Right atrium auricular region (tissue), 2 donors: Measurements from ENCODE around the gene ANK2. TPM values are rescaled to one million over a fixed set of nuclear protein-coding genes. Genes with fewer than 3 reads are reported as not detected.

Experiments used
- DNase-seq: peaks from one replicate; pipeline ENCODE4 v3.0.0-alpha.2; 2019; ENCODE audit warnings: low spot score
- H3K27ac ChIP-seq, 2 donors: fragments of 200-600 bp; sonication (generic); 1 replicate in 1 of 2; 2 replicates in 1 of 2; pipeline ENCODE4 v1.5.1; 2016 to 2019
- H3K27me3 ChIP-seq, 2 donors: fragments of 200-600 bp; sonication (generic); one replicate each; pipeline versions ENCODE4 v1.5.1 to v1.6.0; 2017 to 2019
- H3K36me3 ChIP-seq: fragments of 200-600 bp; sonication (generic); one replicate; pipeline ENCODE4 v1.5.1; 2016
- H3K4me1 ChIP-seq, 2 donors: fragments of 200-600 bp; sonication (generic); one replicate each; pipeline versions ENCODE4 v1.5.1 to v1.6.0; 2017 to 2019
- H3K4me3 ChIP-seq, 2 donors: fragments of 200-600 bp; sonication (generic); 1 replicate in 1 of 2; 2 replicates in 1 of 2; pipeline ENCODE4 v1.5.1; 2017 to 2019; ENCODE audit warnings: mild to moderate bottlenecking in 1 of 2, moderate library complexity in 1 of 2
- H3K9me3 ChIP-seq, 2 donors: fragments of 200-600 bp; sonication (generic); one replicate each; pipeline ENCODE4 v1.5.1; 2019
- total RNA-seq, 2 donors: library from RNA; depleted of rRNA; stranded (reverse); fragments of >200 nt; gene quantifications; one replicate each; pipeline ENCODE4 v1.1.0, GENCODE V29; 2016
- TF ChIP-seq, protein P1 (sequence below), 2 donors: fragments of 200-600 bp; sonication (generic); IDR thresholded peaks; one replicate each; pipeline ENCODE4 v1.5.1; 2019; ENCODE audit warnings: antibody characterized with exemption in 2 of 2

ANK2 gene
- total RNA-seq, 2 donors from 2014 or later = 169 to 332 TPM

DNA sequence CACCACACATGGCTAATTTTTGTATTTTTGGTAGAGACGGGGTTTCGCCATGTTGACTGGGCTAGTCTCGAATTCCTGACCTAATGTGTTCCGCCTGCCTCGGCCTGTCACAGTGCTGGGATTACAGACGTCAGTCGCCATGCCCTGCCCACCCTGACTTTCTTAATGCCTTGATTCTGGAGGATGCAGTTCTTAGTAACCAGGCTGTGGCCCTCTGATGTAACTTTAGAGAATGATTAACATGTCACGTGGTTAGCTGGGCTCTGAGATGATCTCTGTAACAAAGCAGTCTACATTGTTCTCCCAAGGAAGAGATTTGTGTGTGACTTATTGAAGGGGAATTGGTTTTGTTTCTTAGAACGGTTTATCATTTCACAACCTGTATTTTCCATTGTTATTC, 30.6 kb downstream of the ANK2 start:
- Histone ChIP-seq H3K9me3 (no peaks in the 10 kb centered on the region), H3K27ac (no peak overlapping the region), H3K36me3 (no peaks in the 10 kb centered on the region), H3K4me1 (no peaks in the 10 kb centered on the region), H3K4me3 (no peak overlapping the region), H3K27me3 (no peaks in the 10 kb centered on the region)
- no peak for DNase-seq
- TF ChIP-seq, protein P1, sequence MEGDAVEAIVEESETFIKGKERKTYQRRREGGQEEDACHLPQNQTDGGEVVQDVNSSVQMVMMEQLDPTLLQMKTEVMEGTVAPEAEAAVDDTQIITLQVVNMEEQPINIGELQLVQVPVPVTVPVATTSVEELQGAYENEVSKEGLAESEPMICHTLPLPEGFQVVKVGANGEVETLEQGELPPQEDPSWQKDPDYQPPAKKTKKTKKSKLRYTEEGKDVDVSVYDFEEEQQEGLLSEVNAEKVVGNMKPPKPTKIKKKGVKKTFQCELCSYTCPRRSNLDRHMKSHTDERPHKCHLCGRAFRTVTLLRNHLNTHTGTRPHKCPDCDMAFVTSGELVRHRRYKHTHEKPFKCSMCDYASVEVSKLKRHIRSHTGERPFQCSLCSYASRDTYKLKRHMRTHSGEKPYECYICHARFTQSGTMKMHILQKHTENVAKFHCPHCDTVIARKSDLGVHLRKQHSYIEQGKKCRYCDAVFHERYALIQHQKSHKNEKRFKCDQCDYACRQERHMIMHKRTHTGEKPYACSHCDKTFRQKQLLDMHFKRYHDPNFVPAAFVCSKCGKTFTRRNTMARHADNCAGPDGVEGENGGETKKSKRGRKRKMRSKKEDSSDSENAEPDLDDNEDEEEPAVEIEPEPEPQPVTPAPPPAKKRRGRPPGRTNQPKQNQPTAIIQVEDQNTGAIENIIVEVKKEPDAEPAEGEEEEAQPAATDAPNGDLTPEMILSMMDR (IDR thresholded peaks at IDR 0.05) = no peak

DNA sequence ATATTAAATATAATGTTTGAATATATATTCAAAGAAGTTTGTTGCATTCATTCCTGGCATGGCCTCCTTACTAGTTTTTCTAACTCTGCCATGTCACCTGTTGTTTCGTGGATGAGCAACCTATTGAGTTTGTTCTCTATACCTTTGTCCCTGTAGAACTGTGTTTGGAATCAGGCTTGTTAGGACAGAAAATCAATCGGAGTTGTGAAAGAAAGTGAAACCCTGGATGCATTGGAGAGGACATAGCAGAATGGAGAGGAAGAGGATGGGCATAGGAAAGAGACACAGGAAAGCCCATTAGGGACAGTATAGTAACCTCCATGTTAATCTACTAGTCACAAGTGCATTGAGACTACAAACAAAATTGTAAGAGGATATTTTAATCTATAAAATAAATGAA, 31.2 kb downstream of the ANK2 start:
- TF ChIP-seq, protein P1 (IDR thresholded peaks at IDR 0.05) = no peak
- no peak for DNase-seq
- no peak overlapping the region for H3K27ac ChIP-seq
- no peaks in the 10 kb centered on the region for H3K4me1 ChIP-seq
- no peaks in the 10 kb centered on the region for H3K9me3 ChIP-seq
- no peaks in the 10 kb centered on the region for H3K27me3 ChIP-seq
- no peaks in the 10 kb centered on the region for H3K36me3 ChIP-seq
- no peak overlapping the region for H3K4me3 ChIP-seq

DNA sequence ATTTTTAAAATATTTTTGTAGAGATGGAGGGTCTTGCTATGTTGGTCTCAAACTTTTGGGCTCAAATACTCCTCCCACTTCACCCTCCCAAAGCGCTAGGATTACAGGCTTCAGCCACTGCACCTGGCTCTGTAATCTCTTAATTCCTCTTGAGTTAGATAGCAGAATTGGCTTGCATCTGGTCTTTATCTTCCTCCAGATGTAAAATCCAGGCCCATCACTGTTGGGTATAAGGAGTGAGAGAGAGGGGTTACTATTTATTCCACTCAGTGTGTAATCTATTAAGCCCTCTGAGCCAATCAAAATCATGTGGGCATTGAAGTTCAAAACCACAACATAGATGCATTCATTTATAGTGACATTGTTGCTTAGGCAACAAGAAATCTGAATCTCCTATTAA, 33.9 kb downstream of the ANK2 start:
- no peaks in the 10 kb centered on the region for H3K36me3 ChIP-seq
- H3K4me3 ChIP-seq = no peak overlapping the region
- H3K4me1 ChIP-seq = no peaks in the 10 kb centered on the region
- TF ChIP-seq, protein P1 (IDR thresholded peaks at IDR 0.05) = no peak
- no peak for DNase-seq
- H3K27ac ChIP-seq = no peak overlapping the region
- H3K9me3 ChIP-seq = no peaks in the 10 kb centered on the region
- no peaks in the 10 kb centered on the region for H3K27me3 ChIP-seq

DNA sequence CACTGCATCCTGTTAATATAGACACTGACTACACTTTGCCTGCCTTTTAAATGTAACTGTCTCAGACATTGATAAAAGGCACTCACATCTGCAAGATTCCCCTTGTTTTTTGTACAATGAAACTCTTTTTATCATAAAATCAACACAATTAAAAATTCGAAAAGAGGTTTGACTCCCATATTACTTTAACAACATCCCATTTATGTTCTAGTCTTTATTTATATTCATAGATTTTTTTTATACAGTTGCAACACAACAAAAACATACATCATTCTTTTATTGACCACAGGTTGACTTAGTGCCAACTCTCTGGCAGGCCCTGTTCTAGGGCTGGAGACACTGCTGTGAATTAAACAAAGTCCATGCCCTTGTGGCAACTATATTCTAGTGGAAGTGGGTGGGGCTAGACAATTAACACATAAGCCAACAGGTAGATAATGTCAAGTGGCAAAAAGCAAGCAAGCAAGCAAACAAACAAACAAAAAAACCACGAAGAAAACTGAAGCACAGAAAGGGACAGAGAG, 36.8 kb downstream of the ANK2 start:
- no peak overlapping the region for H3K4me3 ChIP-seq

DNA sequence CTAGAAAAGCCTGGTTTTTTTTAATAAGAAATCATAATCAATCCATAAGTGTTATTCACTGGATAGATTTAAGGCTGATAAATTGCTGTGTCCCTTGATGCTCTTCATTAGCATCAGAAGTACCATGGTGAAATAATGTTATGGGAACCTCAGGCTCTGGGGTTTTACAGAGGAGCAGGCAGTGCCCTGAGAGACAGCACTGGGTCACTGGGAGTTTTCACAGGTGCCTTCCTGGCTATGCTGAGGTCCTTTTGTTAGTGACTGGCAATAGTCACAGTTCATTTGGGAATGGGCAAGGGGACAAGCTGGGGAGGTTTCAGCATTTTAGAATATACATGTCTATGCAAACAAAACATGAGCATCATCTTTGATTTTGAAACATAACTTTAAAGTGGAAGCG, 38.6 kb downstream of the ANK2 start:
- H3K9me3 ChIP-seq = no peaks in the 10 kb centered on the region
- no peaks in the 10 kb centered on the region for H3K27me3 ChIP-seq
- no peaks in the 10 kb centered on the region for H3K4me1 ChIP-seq
- no peak overlapping the region for H3K27ac ChIP-seq
- no peak overlapping the region for H3K4me3 ChIP-seq
- TF ChIP-seq, protein P1 (IDR thresholded peaks at IDR 0.05) = no peak
- H3K36me3 ChIP-seq = no peaks in the 10 kb centered on the region
- DNase-seq = no peak

More for the DNA sequence above, 36.8 kb downstream of the ANK2 start:
- no peaks in the 10 kb centered on the region for H3K4me1 ChIP-seq
- H3K36me3 ChIP-seq = no peaks in the 10 kb centered on the region
- H3K27ac ChIP-seq = no peak overlapping the region
- TF ChIP-seq, protein P1 (IDR thresholded peaks at IDR 0.05) = no peak
- DNase-seq = no peak
- H3K9me3 ChIP-seq = no peaks in the 10 kb centered on the region
- H3K27me3 ChIP-seq = no peaks in the 10 kb centered on the region

DNA sequence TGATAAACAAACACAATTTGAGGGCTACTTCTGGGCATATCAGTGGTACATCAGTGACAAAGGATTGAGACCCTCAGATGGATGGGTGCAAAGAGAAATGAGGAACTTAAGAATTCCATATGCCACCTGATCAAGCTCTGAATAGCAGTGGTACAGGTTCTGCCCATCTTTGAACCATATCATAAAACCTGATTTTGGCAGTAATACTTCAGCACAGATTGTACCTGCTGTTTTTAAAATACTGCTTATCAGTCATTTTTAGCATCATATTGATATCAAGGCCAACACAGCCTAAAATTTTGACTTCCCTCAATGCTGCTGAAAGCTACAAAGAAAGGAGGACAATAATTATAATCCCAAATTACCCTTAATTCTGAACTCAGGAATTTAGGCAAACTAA, 41.5 kb downstream of the ANK2 start:
- TF ChIP-seq, protein P1 (IDR thresholded peaks at IDR 0.05) = no peak
- H3K4me3 ChIP-seq = no peak overlapping the region
- no peak for DNase-seq
- no peaks in the 10 kb centered on the region for H3K36me3 ChIP-seq
- H3K27me3 ChIP-seq = no peaks in the 10 kb centered on the region
- no peak overlapping the region for H3K27ac ChIP-seq
- H3K4me1 ChIP-seq = no peaks in the 10 kb centered on the region
- H3K9me3 ChIP-seq = no peaks in the 10 kb centered on the region
